Skeletal muscle tissue (tissue), 4 donors: Measurements from ENCODE around the gene ITGAD. TPM values are rescaled to one million over a fixed set of nuclear protein-coding genes. Genes with fewer than 3 reads are reported as not detected.
A peak's percentile ranks its signal among the peaks of the same experiment; 100 is the strongest.

Experiments
- H3K27ac ChIP-seq: one replicate; pipeline ENCODE4 v1.7.0; 2013; ENCODE audit warnings: mild to moderate bottlenecking, low read depth, low read length, inconsistent platforms
- H3K27me3 ChIP-seq, 3 donors: one replicate each; pipeline ENCODE4 v1.7.0; 2013; ENCODE audit warnings: low read length in 3 of 3; ENCODE audit not compliant: control insufficient read depth in 3 of 3, insufficient read depth in 3 of 3
- H3K36me3 ChIP-seq, 3 donors: one replicate each; pipeline ENCODE4 v1.7.0; 2013; ENCODE audit warnings: low read length in 3 of 3; ENCODE audit not compliant: control insufficient read depth in 3 of 3, insufficient read depth in 3 of 3
- H3K4me1 ChIP-seq, 3 donors: one replicate each; pipeline ENCODE4 v1.7.0; 2013; ENCODE audit warnings: low read length in 3 of 3, mild to moderate bottlenecking in 3 of 3; ENCODE audit not compliant: control insufficient read depth in 3 of 3, insufficient read depth in 3 of 3
- H3K4me3 ChIP-seq, 3 donors: one replicate each; pipeline ENCODE4 v1.7.0; 2013; ENCODE audit warnings: low read length in 3 of 3
- H3K9ac ChIP-seq, 3 donors: one replicate each; pipeline ENCODE4 v1.7.0; 2013; ENCODE audit warnings: low read length in 3 of 3, mild to moderate bottlenecking in 3 of 3, moderate library complexity in 2 of 3, low read depth in 1 of 3
- H3K9me3 ChIP-seq, 3 donors: one replicate each; pipeline ENCODE4 v1.7.0; 2013; ENCODE audit warnings: low read length in 3 of 3; ENCODE audit not compliant: control insufficient read depth in 3 of 3
- total RNA-seq: library from RNA; depleted of rRNA; stranded (reverse); fragments of >200 nt; gene quantifications from one replicate; pipeline ENCODE4 v1.2.3, GENCODE V29; 2014
- donor health status: Osteomylitis.

ITGAD gene
- total RNA-seq, 1 donor from 2014 or later, result under 0.01 TPM

- peak overlapping the region; percentile 49 to 68 (median 68) for H3K4me3 ChIP-seq
- H3K27ac ChIP-seq, result peak overlapping the region; percentile 85
- H3K9ac ChIP-seq, result peak overlapping the region; percentile 62 to 70 (median 63)
- peaks cover 0 to 4% (median 3%) of the 10 kb centered on the region in 3 donors for H3K36me3 ChIP-seq
- H3K4me1 ChIP-seq, result peaks cover 55 to 61% (median 57%) of the 10 kb centered on the region in 3 donors
- no peaks in the 10 kb centered on the region for H3K27me3 ChIP-seq
- H3K9me3 ChIP-seq, result no peaks in the 10 kb centered on the region
Observed at GRCh38 chr16:31453255-31454204, 60.4 kb downstream of the ITGAD start.

GRCh38 chr16:31455601-31456314, 62.6 kb downstream of the ITGAD start:
- Histone ChIP-seq H3K9ac (peak overlapping the region in 2 of 3 donors; percentile 40 to 50), H3K27me3 (no peaks in the 10 kb centered on the region), H3K4me3 (peak overlapping the region in 2 of 3 donors; percentile 22 to 35), H3K27ac (no peak overlapping the region), H3K4me1 (peaks cover 63 to 70% (median 66%) of the 10 kb centered on the region in 3 donors), H3K9me3 (no peaks in the 10 kb centered on the region), H3K36me3 (peaks cover 0 to 4% (median 3%) of the 10 kb centered on the region in 3 donors)

- H3K4me3 ChIP-seq, result peak overlapping the region; percentile 43 to 97 (median 96)
- H3K4me1 ChIP-seq, result peaks cover 58 to 62% (median 62%) of the 10 kb centered on the region in 3 donors
- H3K9ac ChIP-seq, result peak overlapping the region; percentile 95 to 99 (median 98)
Observed at GRCh38 chr16:31456988-31457360, 63.8 kb downstream of the ITGAD start.

GRCh38 chr16:31458073-31458843, 65.1 kb downstream of the ITGAD start:
- Histone ChIP-seq H3K9me3 (no peaks in the 10 kb centered on the region), H3K27ac (peak overlapping the region; percentile 97), H3K4me3 (peak overlapping the region; percentile 88 to 97 (median 96)), H3K4me1 (peaks cover 49 to 52% (median 50%) of the 10 kb centered on the region in 3 donors), H3K27me3 (no peaks in the 10 kb centered on the region), H3K36me3 (peaks cover 12 to 14% (median 14%) of the 10 kb centered on the region in 3 donors), H3K9ac (peak overlapping the region; percentile 95 to 99 (median 98))

More at GRCh38 chr16:31456988-31457360, 63.8 kb downstream of the ITGAD start:
- Histone ChIP-seq H3K27ac (peak overlapping the region; percentile 97), H3K36me3 (peaks cover 3 to 8% (median 6%) of the 10 kb centered on the region in 3 donors), H3K27me3 (no peaks in the 10 kb centered on the region), H3K9me3 (no peaks in the 10 kb centered on the region)

GRCh38 chr16:31458844-31459686, 65.9 kb downstream of the ITGAD start, which contains the start of gene ARMC5:
TSS of gene ARMC5 (plus strand) at chr16:31459501. CDS start at chr16:31459525, 24 bp downstream.
- peak within 1 kb of the TSS; percentile 88 to 97 (median 96) for H3K4me3 ChIP-seq

GRCh38 chr16:31459687-31460581, 66.8 kb downstream of the ITGAD start:
- Histone ChIP-seq H3K4me3 (peak overlapping the region; percentile 88 to 97 (median 96)), H3K36me3 (peaks cover 22 to 26% (median 26%) of the 10 kb centered on the region in 3 donors), H3K27me3 (no peaks in the 10 kb centered on the region), H3K9me3 (no peaks in the 10 kb centered on the region), H3K27ac (peak overlapping the region; percentile 97), H3K4me1 (peaks cover 42 to 43% (median 42%) of the 10 kb centered on the region in 3 donors), H3K9ac (peak overlapping the region; percentile 95 to 99 (median 98))

More at GRCh38 chr16:31458844-31459686, 65.9 kb downstream of the ITGAD start, which contains the start of gene ARMC5:
- Histone ChIP-seq H3K27me3 (no peaks in the 10 kb centered on the region), H3K4me1 (peaks cover 43 to 46% (median 44%) of the 10 kb centered on the region in 3 donors), H3K36me3 (peaks cover 17 to 21% (median 20%) of the 10 kb centered on the region in 3 donors), H3K27ac (peak within 1 kb of the TSS; percentile 97), H3K9me3 (no peaks in the 10 kb centered on the region), H3K9ac (peak within 1 kb of the TSS; percentile 95 to 99 (median 98))

- Histone ChIP-seq H3K27ac (peak overlapping the region; percentile 57), H3K9me3 (no peaks in the 10 kb centered on the region), H3K27me3 (no peaks in the 10 kb centered on the region), H3K4me1 (peaks cover 35 to 37% (median 36%) of the 10 kb centered on the region in 3 donors), H3K9ac (peak overlapping the region in 2 of 3 donors; percentile 47 to 62), H3K36me3 (peaks cover 27 to 31% (median 29%) of the 10 kb centered on the region in 3 donors), H3K4me3 (peak overlapping the region; percentile 62 to 83 (median 82))
Observed at GRCh38 chr16:31460582-31461002, 67.5 kb downstream of the ITGAD start.
